ENCODE data around the gene DMBX1. TPM values are rescaled to one million over a fixed set of nuclear protein-coding genes. Genes with fewer than 3 reads are reported as not detected.
A peak's percentile ranks its signal among the peaks of the same experiment; 100 is the strongest.

The DMBX1 gene
- total RNA-seq, 5 donors from 2014 or later (not counting 1 experiment from before 2014, with no cell fraction given) = not detected

DNA sequence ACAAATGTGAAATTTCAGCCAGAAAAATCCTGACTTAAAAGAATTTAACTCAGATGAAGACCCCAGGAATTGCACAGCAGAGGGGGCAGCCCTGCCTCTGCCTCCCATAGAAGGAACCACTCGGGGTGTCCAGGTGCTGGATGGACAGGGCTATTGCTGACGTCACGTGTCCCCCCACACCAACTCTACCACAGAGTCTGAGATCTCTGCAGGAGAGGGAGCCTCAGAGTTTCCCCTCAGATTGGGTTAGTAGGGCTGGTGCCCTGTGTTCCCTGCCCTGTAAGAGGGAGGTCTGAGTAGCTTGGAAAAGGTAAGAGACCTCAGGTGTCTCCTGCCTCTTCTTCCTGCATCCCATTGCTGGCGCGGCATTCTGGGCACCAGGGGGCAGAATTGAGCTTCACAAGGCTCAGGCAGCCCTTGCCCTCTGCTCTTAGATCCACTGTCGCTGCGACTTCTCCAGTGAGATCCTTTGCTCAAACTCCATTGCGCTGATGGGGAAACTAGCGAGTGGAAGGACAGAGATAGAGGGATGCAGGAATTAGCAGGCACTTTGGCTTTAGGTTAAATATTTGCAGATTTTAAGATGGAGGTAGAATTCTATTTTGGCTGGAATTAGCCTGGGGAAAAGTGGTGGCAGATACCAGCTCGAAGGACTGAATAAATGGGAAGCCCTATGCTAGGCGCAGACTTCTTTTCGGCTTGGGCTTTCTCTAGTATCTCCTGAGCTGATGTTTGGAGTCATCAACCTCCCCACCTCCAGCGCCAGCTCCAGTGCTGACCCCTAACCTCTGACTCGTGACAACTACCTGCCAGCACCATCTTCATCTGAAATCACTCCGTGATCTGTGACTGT is 42.8 kb upstream of the DMBX1 start:
- Histone ChIP-seq H3K4me1 (ENCODE audit: control insufficient read depth in 1 of 2, extremely low read depth in 1 of 2, insufficient read depth in 2 of 2, low read length in 2 of 2) (peaks cover 0 to 35% of the 10 kb centered on the region in 2 experiments), H3K36me3 (ENCODE audit: control insufficient read depth in 2 of 2, extremely low read depth in 1 of 2, insufficient read depth in 1 of 2, low read length in 1 of 2) (no peaks in the 10 kb centered on the region), H3K27ac (ENCODE audit: low read length) (no peak overlapping the region), H3K9me3 (no peaks in the 10 kb centered on the region), H3K27me3 (replicated peaks in 1 of 2; ENCODE audit: control insufficient read depth in 2 of 2, extremely low read depth in 1 of 2, insufficient read depth in 2 of 2, low read length in 1 of 2) (peaks cover 21 to 63% of the 10 kb centered on the region in 2 experiments), H3K4me3 (ENCODE audit: control insufficient read depth in 1 of 2, extremely low read depth in 1 of 2, low read length in 1 of 2) (no peak overlapping the region)
- DNase-seq (peak; percentile 34 to 81 (median 68)), ATAC-seq (replicated peaks in 1 of 4) (peak; percentile 53 to 66 (median 60))
- H3K4me1 Mint-ChIP-seq = peaks cover 25 to 32% (median 29%) of the 10 kb centered on the region in 3 donors
- WGBS (ENCODE audit: insufficient coverage) = 9% methylated on average over 8 of the region's 15 CpGs
- H3K4me3 Mint-ChIP-seq = peak overlapping the region in 1 of 3 donors; percentile 66
- H3K36me3 Mint-ChIP-seq = no peaks in the 10 kb centered on the region
- CTCF ChIA-PET = interaction anchor here (0.6 to 1.4 kb wide), 8 partner anchors 12 to 504 kb away, joined by 3 to 9 read pairs (median 4); no protein-coding TSS in a partner anchor
- no peak overlapping the region for H3K27ac Mint-ChIP-seq
- POLR2A ChIA-PET = no interaction called here
- H3K27me3 Mint-ChIP-seq = peaks cover 47 to 58% of the 10 kb centered on the region in 2 donors
- no peaks in the 10 kb centered on the region for H3K9me3 Mint-ChIP-seq

DNA sequence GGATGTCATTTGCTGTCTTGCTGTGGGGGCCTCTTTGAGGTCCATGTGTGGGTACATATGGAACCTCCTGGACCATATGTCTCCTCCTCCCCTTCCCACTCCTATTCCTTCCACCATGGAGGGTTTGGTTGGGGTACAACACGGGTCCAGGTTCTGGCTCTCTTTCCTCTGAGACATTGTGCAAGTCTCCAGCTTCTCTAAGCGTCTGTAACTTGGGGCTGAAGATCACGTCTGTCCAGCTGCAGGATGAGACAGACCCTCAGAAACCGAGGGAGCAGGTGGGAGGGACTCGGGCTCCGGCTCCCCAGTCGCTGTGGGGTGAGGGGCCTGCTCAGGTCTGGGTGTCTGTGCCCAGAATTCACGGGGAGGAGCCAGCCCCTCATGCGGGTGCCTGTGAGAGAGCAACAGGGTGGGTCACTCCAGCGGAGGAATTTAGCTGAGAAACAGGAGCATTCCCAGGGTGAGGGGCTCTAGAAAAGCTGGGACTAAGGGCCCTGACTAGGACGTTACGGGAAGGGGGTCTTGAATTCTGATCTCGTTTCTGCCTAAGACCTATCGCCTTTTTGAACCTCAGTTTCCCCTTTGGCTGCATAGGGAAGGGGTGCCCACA is 42.0 kb upstream of the DMBX1 start:
- Histone ChIP-seq H3K9me3 (no peaks in the 10 kb centered on the region), H3K27me3 (replicated peaks in 1 of 2; ENCODE audit: control insufficient read depth in 2 of 2, extremely low read depth in 1 of 2, insufficient read depth in 2 of 2, low read length in 1 of 2) (peaks cover 21 to 66% of the 10 kb centered on the region in 2 experiments), H3K4me3 (ENCODE audit: control insufficient read depth in 1 of 2, extremely low read depth in 1 of 2, low read length in 1 of 2) (no peak overlapping the region), H3K27ac (ENCODE audit: low read length) (no peak overlapping the region), H3K36me3 (ENCODE audit: control insufficient read depth in 2 of 2, extremely low read depth in 1 of 2, insufficient read depth in 1 of 2, low read length in 1 of 2) (no peaks in the 10 kb centered on the region), H3K4me1 (ENCODE audit: control insufficient read depth in 1 of 2, extremely low read depth in 1 of 2, insufficient read depth in 2 of 2, low read length in 2 of 2) (peaks cover 0 to 31% of the 10 kb centered on the region in 2 experiments)
- H3K9me3 Mint-ChIP-seq = no peaks in the 10 kb centered on the region
- H3K36me3 Mint-ChIP-seq = no peaks in the 10 kb centered on the region
- ATAC-seq (replicated peaks in 1 of 4) (no peak), DNase-seq (no peak)
- POLR2A ChIA-PET = no interaction called here
- peaks cover 20 to 26% (median 24%) of the 10 kb centered on the region in 3 donors for H3K4me1 Mint-ChIP-seq
- CTCF ChIA-PET = interaction anchor here (0.6 to 1.4 kb wide), 8 partner anchors 12 to 503 kb away, joined by 3 to 9 read pairs (median 4); no protein-coding TSS in a partner anchor
- H3K27me3 Mint-ChIP-seq = peaks cover 53 to 63% of the 10 kb centered on the region in 2 donors
- WGBS (ENCODE audit: insufficient coverage) = 23% methylated on average over 14 of the region's 14 CpGs
- H3K27ac Mint-ChIP-seq = peak overlapping the region in 1 of 2 donors; percentile 36
- H3K4me3 Mint-ChIP-seq = peak overlapping the region in 1 of 3 donors; percentile 66

DNA sequence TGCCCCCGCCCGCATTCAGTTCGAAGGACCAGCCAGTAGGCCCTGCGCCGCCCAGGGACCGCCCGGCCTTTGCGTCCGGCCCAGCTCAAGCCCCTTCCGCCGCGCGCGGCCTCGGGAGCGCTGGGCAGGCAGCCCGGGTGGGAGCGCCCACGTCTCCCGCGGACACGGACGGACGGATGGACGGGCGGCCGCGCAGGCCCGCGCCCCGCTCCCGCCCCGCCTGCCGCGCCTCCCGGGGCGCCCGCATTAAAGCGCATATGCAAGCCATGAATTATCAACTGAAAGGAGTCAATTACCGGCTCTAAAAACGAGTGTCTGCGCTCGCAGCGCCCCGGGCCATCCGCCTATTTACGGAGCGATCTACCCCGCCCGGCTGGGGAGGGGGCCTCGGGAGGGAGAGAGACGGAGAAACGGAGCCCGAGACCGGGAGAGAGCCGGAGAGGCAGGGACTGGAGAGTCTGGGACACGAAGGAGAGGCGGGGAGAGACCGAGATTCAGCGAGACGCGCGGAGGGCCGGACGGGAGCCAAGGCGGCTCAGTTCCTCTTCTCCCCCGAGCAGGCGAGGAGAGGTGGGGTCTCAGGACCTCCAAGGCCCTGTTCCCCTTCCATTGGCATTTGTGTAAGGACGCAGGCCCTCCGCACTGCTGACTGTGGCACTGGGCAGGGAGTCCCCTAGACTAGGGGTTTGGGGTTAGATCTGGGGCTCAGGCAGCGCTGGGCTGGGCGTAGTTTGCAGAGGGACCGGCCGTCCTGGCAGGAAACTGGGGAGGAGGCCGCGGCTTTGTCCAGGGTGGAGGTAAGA is 41.3 kb upstream of the DMBX1 start:
- Histone ChIP-seq H3K27me3 (replicated peaks in 1 of 2; ENCODE audit: control insufficient read depth in 2 of 2, extremely low read depth in 1 of 2, insufficient read depth in 2 of 2, low read length in 1 of 2) (peaks cover 21 to 68% of the 10 kb centered on the region in 2 experiments), H3K9me3 (no peaks in the 10 kb centered on the region), H3K27ac (ENCODE audit: low read length) (no peak overlapping the region), H3K4me1 (ENCODE audit: control insufficient read depth in 1 of 2, extremely low read depth in 1 of 2, insufficient read depth in 2 of 2, low read length in 2 of 2) (peaks cover 0 to 26% of the 10 kb centered on the region in 2 experiments), H3K4me3 (ENCODE audit: control insufficient read depth in 1 of 2, extremely low read depth in 1 of 2, low read length in 1 of 2) (no peak overlapping the region), H3K36me3 (ENCODE audit: control insufficient read depth in 2 of 2, extremely low read depth in 1 of 2, insufficient read depth in 1 of 2, low read length in 1 of 2) (no peaks in the 10 kb centered on the region)
- Mint-ChIP-seq H3K36me3 (no peaks in the 10 kb centered on the region), H3K4me1 (peaks cover 16 to 20% (median 20%) of the 10 kb centered on the region in 3 donors), H3K27me3 (peaks cover 59 to 68% of the 10 kb centered on the region in 2 donors), H3K27ac (no peak overlapping the region), H3K9me3 (no peaks in the 10 kb centered on the region), H3K4me3 (peak overlapping the region; percentile 24 to 66 (median 46))
- ATAC-seq (replicated peaks in 1 of 4) (no peak), DNase-seq (no peak)
- CTCF ChIA-PET = interaction anchor here in 1 of 2 donors (1.4 kb wide), 1 partner anchor 13 kb away, joined by 3 read pairs; no protein-coding TSS in a partner anchor
- POLR2A ChIA-PET = no interaction called here
- WGBS (ENCODE audit: insufficient coverage) = 8% methylated on average over 73 of the region's 76 CpGs

DNA sequence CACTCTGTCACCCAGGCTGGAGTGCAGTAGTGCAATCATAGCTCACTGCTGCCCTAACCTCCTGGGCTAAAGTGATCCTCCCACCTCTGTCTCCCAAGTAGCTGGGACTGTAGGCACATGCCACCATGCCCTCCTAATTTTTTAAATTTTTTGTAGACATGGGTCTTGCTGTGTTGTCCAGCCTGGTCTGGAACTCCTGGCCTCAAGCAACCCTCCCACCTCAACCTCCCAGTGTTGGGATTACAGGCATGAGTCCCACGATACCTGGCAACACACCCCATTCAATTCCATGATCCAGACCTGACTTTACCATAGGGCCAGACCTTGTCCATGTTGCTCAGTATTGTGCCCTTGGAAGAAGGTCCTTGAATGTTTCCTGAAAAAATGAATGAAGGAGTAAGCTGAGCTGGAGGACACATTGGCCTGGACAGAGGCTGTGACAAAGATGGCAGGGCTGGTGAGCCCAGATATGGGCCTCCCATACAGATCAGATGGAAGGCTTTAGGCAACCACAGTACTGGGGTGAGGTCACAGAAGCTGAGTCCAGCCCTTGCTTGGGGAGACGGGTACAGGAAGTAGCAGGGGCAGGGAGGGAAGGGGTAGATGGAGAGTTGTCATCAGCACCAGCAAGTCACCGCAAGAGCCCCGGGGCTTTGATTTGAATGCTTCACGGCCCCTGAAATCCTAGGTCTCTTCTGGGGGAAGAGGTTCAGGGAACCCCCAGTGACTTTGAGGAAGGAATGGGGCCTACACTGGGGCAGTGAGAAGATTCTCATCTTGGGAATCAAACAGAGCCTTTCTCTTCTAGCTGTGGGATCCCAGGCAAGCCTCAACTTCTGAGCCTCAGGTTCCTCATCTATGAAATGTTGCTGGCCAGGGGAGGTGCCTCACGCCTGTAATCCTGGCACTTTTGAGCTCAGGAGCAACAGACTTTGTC is 40.1 kb upstream of the DMBX1 start:
- H3K36me3 ChIP-seq (ENCODE audit: control insufficient read depth in 2 of 2, extremely low read depth in 1 of 2, insufficient read depth in 1 of 2, low read length in 1 of 2) = no peaks in the 10 kb centered on the region
- no peak overlapping the region for H3K27ac ChIP-seq (ENCODE audit: low read length)
- ATAC-seq (replicated peaks in 1 of 4) = no peak
- H3K36me3 Mint-ChIP-seq = no peaks in the 10 kb centered on the region
- CTCF ChIA-PET = interaction anchor here in 1 of 2 donors (0.7 kb wide), 1 partner anchor 32 kb away, joined by 4 read pairs; no protein-coding TSS in a partner anchor
- H3K4me1 ChIP-seq (ENCODE audit: control insufficient read depth in 1 of 2, extremely low read depth in 1 of 2, insufficient read depth in 2 of 2, low read length in 2 of 2) = peaks cover 0 to 26% of the 10 kb centered on the region in 2 experiments
- peaks cover 21 to 79% of the 10 kb centered on the region in 2 experiments for H3K27me3 ChIP-seq (replicated peaks in 1 of 2; ENCODE audit: control insufficient read depth in 2 of 2, extremely low read depth in 1 of 2, insufficient read depth in 2 of 2, low read length in 1 of 2)
- no peaks in the 10 kb centered on the region for H3K9me3 Mint-ChIP-seq
- WGBS (ENCODE audit: insufficient coverage) = 46% methylated on average over 5 of the region's 6 CpGs
- H3K4me3 ChIP-seq (ENCODE audit: control insufficient read depth in 1 of 2, extremely low read depth in 1 of 2, low read length in 1 of 2) = no peak overlapping the region
- no peaks in the 10 kb centered on the region for H3K9me3 ChIP-seq
- H3K4me1 Mint-ChIP-seq = peaks cover 16 to 20% (median 20%) of the 10 kb centered on the region in 3 donors
- no peak for DNase-seq
- H3K4me3 Mint-ChIP-seq = peak overlapping the region in 1 of 3 donors; percentile 66
- peak overlapping the region in 1 of 2 donors; percentile 25 for H3K27ac Mint-ChIP-seq
- peaks cover 59 to 76% of the 10 kb centered on the region in 2 donors for H3K27me3 Mint-ChIP-seq
- POLR2A ChIA-PET = no interaction called here

DNA sequence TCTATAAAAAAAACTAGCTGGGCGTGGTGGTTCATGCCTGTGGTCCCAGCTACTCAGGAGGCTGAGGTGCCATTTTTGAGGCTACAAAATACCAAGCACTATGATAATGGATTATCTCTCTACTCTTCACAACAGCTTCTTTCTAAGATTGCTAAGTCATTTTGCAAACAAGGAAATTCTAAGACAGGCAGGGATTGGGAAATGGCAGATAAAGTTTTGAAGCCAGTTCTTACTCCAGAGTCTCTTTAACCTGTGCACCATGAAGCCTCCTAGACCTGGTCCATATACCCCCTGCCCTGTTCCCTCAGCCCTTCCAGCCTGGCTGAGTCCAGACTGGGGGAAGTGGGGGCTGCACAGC is 39.5 kb upstream of the DMBX1 start:
- ATAC-seq (replicated peaks in 1 of 4) (no peak), DNase-seq (no peak)
- CTCF ChIA-PET = no interaction called here
- Mint-ChIP-seq H3K4me3 (no peak overlapping the region), H3K4me1 (peaks cover 16 to 20% (median 20%) of the 10 kb centered on the region in 3 donors), H3K27ac (no peak overlapping the region), H3K9me3 (no peaks in the 10 kb centered on the region), H3K27me3 (peaks cover 62 to 82% of the 10 kb centered on the region in 2 donors), H3K36me3 (no peaks in the 10 kb centered on the region)
- Histone ChIP-seq H3K4me1 (ENCODE audit: control insufficient read depth in 1 of 2, extremely low read depth in 1 of 2, insufficient read depth in 2 of 2, low read length in 2 of 2) (peaks cover 0 to 26% of the 10 kb centered on the region in 2 experiments), H3K27me3 (replicated peaks in 1 of 2; ENCODE audit: control insufficient read depth in 2 of 2, extremely low read depth in 1 of 2, insufficient read depth in 2 of 2, low read length in 1 of 2) (peaks cover 21 to 79% of the 10 kb centered on the region in 2 experiments), H3K4me3 (ENCODE audit: control insufficient read depth in 1 of 2, extremely low read depth in 1 of 2, low read length in 1 of 2) (no peak overlapping the region), H3K27ac (ENCODE audit: low read length) (no peak overlapping the region), H3K36me3 (ENCODE audit: control insufficient read depth in 2 of 2, extremely low read depth in 1 of 2, insufficient read depth in 1 of 2, low read length in 1 of 2) (no peaks in the 10 kb centered on the region), H3K9me3 (no peaks in the 10 kb centered on the region)
- WGBS (ENCODE audit: insufficient coverage) = 60% methylated on average over 1 of the region's 1 CpG
- POLR2A ChIA-PET = no interaction called here

All from T-cell (primary cell).